ENCODE results near the gene MORN5. TPM values are rescaled to one million over a fixed set of nuclear protein-coding genes. Genes with fewer than 3 reads are reported as not detected.

MORN5 gene
- polyA plus RNA-seq, 1 donor from 2014 or later = not detected

- no peak overlapping the region for H3K27ac ChIP-seq (ENCODE audit: low read length)
- H3F3A ChIP-seq (ENCODE audit: insufficient read depth, low read length, poor library complexity, severe bottlenecking) = no peaks in the 10 kb centered on the region
- no peaks in the 10 kb centered on the region for H3K9me2 ChIP-seq (ENCODE audit: insufficient read depth, low read length)
- peaks cover 34% of the 10 kb centered on the region for H3K27me3 ChIP-seq (ENCODE audit: insufficient read depth, low read depth, low read length)
- H3K36me3 ChIP-seq (ENCODE audit: insufficient read depth, low read length) = no peaks in the 10 kb centered on the region
- no peaks in the 10 kb centered on the region for H4K20me1 ChIP-seq (ENCODE audit: insufficient read depth)
- TF ChIP-seq CTCF (IDR thresholded peaks at IDR 0.05; ENCODE audit: poor library complexity, severe bottlenecking) (no peak), POLR2AphosphoS5 (IDR thresholded peaks at IDR 0.05) (no peak), TAF1 (IDR thresholded peaks at IDR 0.05; ENCODE audit: low read depth) (no peak), EZH2 (IDR thresholded peaks at IDR 0.05; ENCODE audit: borderline replicate concordance, insufficient read depth, low read length, poor library complexity, severe bottlenecking) (no peak), EP300 (conservative IDR thresholded peaks at IDR 0.05; ENCODE audit: poor library complexity, severe bottlenecking) (no peak), RAD21 (conservative IDR thresholded peaks at IDR 0.05) (no peak), SMC3 (conservative IDR thresholded peaks at IDR 0.05; ENCODE audit: poor library complexity) (no peak), MXI1 (conservative IDR thresholded peaks at IDR 0.05; ENCODE audit: poor library complexity, severe bottlenecking) (no peak)
- TF ChIP-seq, protein P1, sequence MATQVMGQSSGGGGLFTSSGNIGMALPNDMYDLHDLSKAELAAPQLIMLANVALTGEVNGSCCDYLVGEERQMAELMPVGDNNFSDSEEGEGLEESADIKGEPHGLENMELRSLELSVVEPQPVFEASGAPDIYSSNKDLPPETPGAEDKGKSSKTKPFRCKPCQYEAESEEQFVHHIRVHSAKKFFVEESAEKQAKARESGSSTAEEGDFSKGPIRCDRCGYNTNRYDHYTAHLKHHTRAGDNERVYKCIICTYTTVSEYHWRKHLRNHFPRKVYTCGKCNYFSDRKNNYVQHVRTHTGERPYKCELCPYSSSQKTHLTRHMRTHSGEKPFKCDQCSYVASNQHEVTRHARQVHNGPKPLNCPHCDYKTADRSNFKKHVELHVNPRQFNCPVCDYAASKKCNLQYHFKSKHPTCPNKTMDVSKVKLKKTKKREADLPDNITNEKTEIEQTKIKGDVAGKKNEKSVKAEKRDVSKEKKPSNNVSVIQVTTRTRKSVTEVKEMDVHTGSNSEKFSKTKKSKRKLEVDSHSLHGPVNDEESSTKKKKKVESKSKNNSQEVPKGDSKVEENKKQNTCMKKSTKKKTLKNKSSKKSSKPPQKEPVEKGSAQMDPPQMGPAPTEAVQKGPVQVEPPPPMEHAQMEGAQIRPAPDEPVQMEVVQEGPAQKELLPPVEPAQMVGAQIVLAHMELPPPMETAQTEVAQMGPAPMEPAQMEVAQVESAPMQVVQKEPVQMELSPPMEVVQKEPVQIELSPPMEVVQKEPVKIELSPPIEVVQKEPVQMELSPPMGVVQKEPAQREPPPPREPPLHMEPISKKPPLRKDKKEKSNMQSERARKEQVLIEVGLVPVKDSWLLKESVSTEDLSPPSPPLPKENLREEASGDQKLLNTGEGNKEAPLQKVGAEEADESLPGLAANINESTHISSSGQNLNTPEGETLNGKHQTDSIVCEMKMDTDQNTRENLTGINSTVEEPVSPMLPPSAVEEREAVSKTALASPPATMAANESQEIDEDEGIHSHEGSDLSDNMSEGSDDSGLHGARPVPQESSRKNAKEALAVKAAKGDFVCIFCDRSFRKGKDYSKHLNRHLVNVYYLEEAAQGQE (IDR thresholded peaks at IDR 0.05; ENCODE audit: borderline replicate concordance) = no peak
- H3K9me3 ChIP-seq (ENCODE audit: low read length) = no peaks in the 10 kb centered on the region
- no peak overlapping the region for H2AFZ ChIP-seq (ENCODE audit: low read depth, low read length)
- no peak overlapping the region for H3K4me3 ChIP-seq (ENCODE audit: low read length)
- no peak overlapping the region for H3K4me2 ChIP-seq (ENCODE audit: low read length)
- no peaks in the 10 kb centered on the region for H3K79me2 ChIP-seq (replicated peaks; ENCODE audit: insufficient read depth, low read length)
- no peak overlapping the region for H3K9ac ChIP-seq (ENCODE audit: low read length)
Observed at GRCh38 chr9:122122468-122122867, 37.2 kb upstream of the MORN5 start.

DNA sequence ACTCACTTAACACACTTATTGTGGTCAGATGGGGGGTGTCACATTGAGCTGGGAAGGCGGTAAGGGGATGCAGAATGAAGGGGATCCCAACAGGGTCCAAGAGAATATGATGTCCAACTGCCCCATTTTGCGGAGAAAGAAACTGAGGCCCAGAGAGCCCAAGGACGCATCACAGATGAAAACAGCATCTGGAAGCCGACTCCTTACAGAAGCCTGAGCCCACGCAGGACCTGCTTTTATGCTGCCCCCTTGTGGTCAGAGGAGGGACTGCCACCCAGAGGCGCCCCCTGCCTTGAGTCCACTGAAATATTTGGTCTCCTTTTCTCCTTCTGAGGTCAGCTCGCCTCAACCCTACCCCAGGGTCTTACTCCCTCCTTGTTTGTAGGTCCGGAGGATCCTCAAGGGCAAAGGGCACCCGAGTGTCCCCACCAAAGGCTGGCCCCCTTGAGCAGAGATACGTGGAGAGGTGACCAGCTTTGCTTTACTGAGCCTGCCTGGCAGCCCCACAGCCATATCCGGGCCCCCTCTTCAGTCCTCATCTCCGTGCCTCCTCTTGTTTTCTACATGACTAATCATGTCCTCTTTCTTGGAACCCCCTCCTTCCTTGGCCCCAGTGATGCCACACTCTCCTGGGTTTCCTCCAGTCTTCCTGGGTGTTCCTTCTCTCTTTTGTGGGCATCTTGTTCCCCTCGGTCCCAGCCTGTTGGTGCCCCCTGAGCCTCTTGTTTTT, 36.6 kb upstream of the MORN5 start:
- H2AFZ ChIP-seq (ENCODE audit: low read depth, low read length) = no peak overlapping the region
- H3F3A ChIP-seq (ENCODE audit: insufficient read depth, low read length, poor library complexity, severe bottlenecking) = no peaks in the 10 kb centered on the region
- H4K20me1 ChIP-seq (ENCODE audit: insufficient read depth) = no peaks in the 10 kb centered on the region
- H3K36me3 ChIP-seq (ENCODE audit: insufficient read depth, low read length) = no peaks in the 10 kb centered on the region
- no peak overlapping the region for H3K27ac ChIP-seq (ENCODE audit: low read length)
- H3K4me3 ChIP-seq (ENCODE audit: low read length) = no peak overlapping the region
- H3K9me2 ChIP-seq (ENCODE audit: insufficient read depth, low read length) = no peaks in the 10 kb centered on the region
- peaks cover 40% of the 10 kb centered on the region for H3K27me3 ChIP-seq (ENCODE audit: insufficient read depth, low read depth, low read length)
- TF ChIP-seq RAD21 (conservative IDR thresholded peaks at IDR 0.05) (peak; percentile 76), EP300 (conservative IDR thresholded peaks at IDR 0.05; ENCODE audit: poor library complexity, severe bottlenecking) (no peak), SMC3 (conservative IDR thresholded peaks at IDR 0.05; ENCODE audit: poor library complexity) (peak; percentile 87), CTCF (IDR thresholded peaks at IDR 0.05; ENCODE audit: poor library complexity, severe bottlenecking) (peak; percentile 91)
- no peaks in the 10 kb centered on the region for H3K9me3 ChIP-seq (ENCODE audit: low read length)
- no peak overlapping the region for H3K9ac ChIP-seq (ENCODE audit: low read length)
- no peaks in the 10 kb centered on the region for H3K79me2 ChIP-seq (replicated peaks; ENCODE audit: insufficient read depth, low read length)
- H3K4me2 ChIP-seq (ENCODE audit: low read length) = no peak overlapping the region

All from neural cell (in vitro differentiated cells).